Prostate gland (tissue), 2 donors: ENCODE results near the gene CSNK2A3. TPM values are rescaled to one million over a fixed set of nuclear protein-coding genes. Genes with fewer than 3 reads are reported as not detected.

Source experiments
- DNase-seq: peaks from one replicate; pipeline ENCODE4 v3.0.0-alpha.2; 2019; ENCODE audit warnings: low spot score
- H3K27ac ChIP-seq, 2 donors: fragments of 200-600 bp; sonication (generic); 2 replicates each; pipeline ENCODE4 v1.5.1; 2017 to 2019
- H3K27me3 ChIP-seq: fragments of 200-600 bp; sonication (generic); replicated peaks from 2 replicates; pipeline ENCODE4 v1.5.1; 2019; ENCODE audit not compliant: insufficient read depth
- H3K36me3 ChIP-seq, 2 donors: fragments of 200-600 bp; sonication (generic); 1 replicate in 1 of 2; 2 replicates in 1 of 2; pipeline versions ENCODE4 v1.5.1 to v1.8.1; 2017 to 2019
- H3K4me1 ChIP-seq: fragments of 200-600 bp; sonication (generic); replicated peaks from 2 replicates; pipeline ENCODE4 v1.5.1; 2019
- H3K4me3 ChIP-seq, 2 donors: fragments of 200-600 bp; sonication (generic); 2 replicates each; pipeline ENCODE4 v1.5.1; 2017 to 2019
- H3K9me3 ChIP-seq: fragments of 200-600 bp; sonication (generic); 2 replicates; pipeline ENCODE4 v1.5.1; 2017
- CTCF ChIP-seq, 4 experiments: fragments of 200-600 bp in 2 of 4; fragments of 450-650 bp in 2 of 4; sonication (generic) in 2 of 4; IDR thresholded peaks; 1 replicate in 3 of 4; 2 replicates in 1 of 4; pipeline ENCODE4 v1.5.1; 2016 to 2019; ENCODE audit warnings: antibody characterized with exemption in 4 of 4, mild to moderate bottlenecking in 2 of 4, moderate library complexity in 2 of 4
- POLR2A ChIP-seq: fragments of 450-650 bp; IDR thresholded peaks from one replicate; pipeline ENCODE4 v1.6.1; 2016; ENCODE audit warnings: antibody characterized with exemption, mild to moderate bottlenecking
- POLR2AphosphoS5 ChIP-seq: sonication (generic); formaldehyde crosslinking; IDR thresholded peaks from one replicate; pipeline ENCODE4 v1.6.1; 2017; ENCODE audit warnings: antibody characterized with exemption
- WGBS: methylation state at CpG from one replicate; pipeline ENCODE4 v1.1.5; 2018; 5-methylcytosine and 5-hydroxymethylcytosine counted together
- intact Hi-C: fragments of 100-400 bp; cut with DNase I; formaldehyde crosslinking; loops from one replicate; pipeline ENCODE4 v1.14.2; 2022
- total RNA-seq, 2 donors: library from RNA; depleted of rRNA; stranded (reverse); fragments of >200 nt; gene quantifications; one replicate each; pipeline ENCODE4 v1.1.0, GENCODE V29; 2016

The CSNK2A3 gene
- total RNA-seq, 2 donors from 2014 or later = 1.1 to 3.0 TPM

GRCh38 chr11:11384829-11385228, 31.8 kb upstream of the CSNK2A3 start:
- DNase-seq = no peak
- H3K9me3 ChIP-seq = no peaks in the 10 kb centered on the region
- intact Hi-C loops = no loop called here
- H3K4me3 ChIP-seq = no peak overlapping the region
- no peaks in the 10 kb centered on the region for H3K4me1 ChIP-seq
- 95% methylated on average over 2 of the region's 2 CpGs for WGBS
- H3K36me3 ChIP-seq = no peaks in the 10 kb centered on the region
- no peak overlapping the region for H3K27ac ChIP-seq
- TF ChIP-seq POLR2AphosphoS5 (no peak), POLR2A (no peak), CTCF (IDR thresholded peaks at IDR 0.05) (no peak)
- H3K27me3 ChIP-seq = no peaks in the 10 kb centered on the region

- WGBS = 94% methylated on average over 2 of the region's 2 CpGs
- Histone ChIP-seq H3K36me3 (no peaks in the 10 kb centered on the region), H3K4me3 (no peak overlapping the region), H3K27ac (no peak overlapping the region), H3K9me3 (no peaks in the 10 kb centered on the region), H3K27me3 (no peaks in the 10 kb centered on the region), H3K4me1 (no peaks in the 10 kb centered on the region)
- intact Hi-C loops = no loop called here
- no peak for DNase-seq
- TF ChIP-seq CTCF (IDR thresholded peaks at IDR 0.05) (no peak), POLR2AphosphoS5 (no peak), POLR2A (no peak)
Observed at GRCh38 chr11:11383995-11384394, 30.9 kb upstream of the CSNK2A3 start.

- no peak for DNase-seq
- Histone ChIP-seq H3K27me3 (no peaks in the 10 kb centered on the region), H3K36me3 (no peaks in the 10 kb centered on the region), H3K27ac (no peak overlapping the region), H3K4me1 (no peaks in the 10 kb centered on the region), H3K9me3 (no peaks in the 10 kb centered on the region), H3K4me3 (no peak overlapping the region)
- TF ChIP-seq POLR2A (no peak), CTCF (IDR thresholded peaks at IDR 0.05) (no peak), POLR2AphosphoS5 (no peak)
- WGBS = 70% methylated on average over 7 of the region's 7 CpGs
- intact Hi-C loops = no loop called here
Observed at GRCh38 chr11:11382858-11383532, 29.9 kb upstream of the CSNK2A3 start.

GRCh38 chr11:11381471-11382105, 28.5 kb upstream of the CSNK2A3 start:
- WGBS = 85% methylated on average over 6 of the region's 6 CpGs
- no peaks in the 10 kb centered on the region for H3K9me3 ChIP-seq
- no peaks in the 10 kb centered on the region for H3K27me3 ChIP-seq
- no peak overlapping the region for H3K27ac ChIP-seq
- no peak for TF ChIP-seq POLR2AphosphoS5
- TF ChIP-seq POLR2A = no peak
- no peak for TF ChIP-seq CTCF (IDR thresholded peaks at IDR 0.05)
- intact Hi-C loops = no loop called here
- no peak overlapping the region for H3K4me3 ChIP-seq
- no peak for DNase-seq
- H3K4me1 ChIP-seq = no peaks in the 10 kb centered on the region
- H3K36me3 ChIP-seq = no peaks in the 10 kb centered on the region

- no peaks in the 10 kb centered on the region for H3K36me3 ChIP-seq
- no peaks in the 10 kb centered on the region for H3K4me1 ChIP-seq
- no peak overlapping the region for H3K4me3 ChIP-seq
- no peak for DNase-seq
- 49% methylated on average over 3 of the region's 3 CpGs for WGBS
- H3K27me3 ChIP-seq = no peaks in the 10 kb centered on the region
- no peak overlapping the region for H3K27ac ChIP-seq
- TF ChIP-seq POLR2AphosphoS5 (no peak), POLR2A (no peak), CTCF (IDR thresholded peaks at IDR 0.05) (no peak)
- H3K9me3 ChIP-seq = no peaks in the 10 kb centered on the region
- intact Hi-C loops = no loop called here
Observed at GRCh38 chr11:11380883-11381282, 27.8 kb upstream of the CSNK2A3 start.
